Naive thymus-derived CD4-positive, alpha-beta T cell (primary cell): ENCODE measurements around the gene TIMM17A. TPM values are rescaled to one million over a fixed set of nuclear protein-coding genes. Genes with fewer than 3 reads are reported as not detected.

Experiments
- ATAC-seq: fragments of 150-1000 bp; cut with Tn5 transposase; 2 replicates; pipeline ENCODE4 v1.10.0; 2021; ENCODE audit warnings: mild to moderate bottlenecking, moderate library complexity
- CTCF ChIA-PET: fragments of 350-600 bp; sonication (Branson Sonifier 250); formaldehyde crosslinking; loops from one replicate; lab custom pipeline; 2021; ENCODE audit warnings: antibody characterized with exemption; lab: Charles Lee
- POLR2A ChIA-PET: fragments of 350-600 bp; sonication (Branson Sonifier 250); formaldehyde crosslinking; loops from one replicate; lab custom pipeline; 2021; ENCODE audit warnings: antibody characterized with exemption, inconsistent platforms; lab: Charles Lee
- DNase-seq, 9 donors: peaks; one replicate each; pipeline versions ENCODE4 v3.0.0 to v3.0.0-alpha.2; 2020 to 2022; ENCODE audit warnings: mixed read lengths in 1 of 9
- H3K27ac ChIP-seq: one replicate; pipeline ENCODE4 v1.7.0; 2013; ENCODE audit warnings: mild to moderate bottlenecking, low read depth, low read length, moderate library complexity
- H3K27me3 ChIP-seq, 2 donors: one replicate each; pipeline ENCODE4 v1.7.0; 2013; ENCODE audit warnings: low read length in 2 of 2, mild to moderate bottlenecking in 2 of 2, moderate library complexity in 2 of 2; ENCODE audit not compliant: control insufficient read depth in 2 of 2, insufficient read depth in 2 of 2
- H3K36me3 ChIP-seq, 3 experiments: 1 replicate in 2 of 3; 2 replicates in 1 of 3; pipeline ENCODE4 v1.7.0; 2013; ENCODE audit warnings: low read length in 3 of 3, mild to moderate bottlenecking in 3 of 3, moderate library complexity in 1 of 3; ENCODE audit not compliant: insufficient read depth in 3 of 3, control insufficient read depth in 2 of 3
- H3K4me1 ChIP-seq, 2 donors: one replicate each; pipeline ENCODE4 v1.7.0; 2013; ENCODE audit warnings: low read length in 2 of 2, mild to moderate bottlenecking in 2 of 2, moderate library complexity in 1 of 2; ENCODE audit not compliant: control insufficient read depth in 2 of 2, insufficient read depth in 2 of 2
- H3K4me3 ChIP-seq: 2 replicates; pipeline ENCODE4 v1.7.0; 2013; ENCODE audit warnings: mild to moderate bottlenecking, low read length
- H3K9me3 ChIP-seq, 3 experiments: 1 replicate in 2 of 3; 2 replicates in 1 of 3; pipeline ENCODE4 v1.7.0; 2013; ENCODE audit warnings: low read length in 3 of 3; ENCODE audit not compliant: control insufficient read depth in 2 of 3
- H3K27ac Mint-ChIP-seq, 9 donors: one replicate each; pipeline ENCODE4 v1.8.0; 2020 to 2022; ENCODE audit warnings: mixed read lengths in 9 of 9, mild to moderate bottlenecking in 8 of 9, moderate library complexity in 5 of 9, inconsistent platforms in 2 of 9
- H3K27me3 Mint-ChIP-seq, 5 donors: one replicate each; pipeline ENCODE4 v1.8.0; 2021 to 2022; ENCODE audit warnings: mixed read lengths in 5 of 5, mild to moderate bottlenecking in 1 of 5
- H3K36me3 Mint-ChIP-seq, 5 donors: one replicate each; pipeline ENCODE4 v1.8.0; 2020 to 2022; ENCODE audit warnings: mixed read lengths in 5 of 5, mild to moderate bottlenecking in 3 of 5, inconsistent platforms in 1 of 5
- H3K4me1 Mint-ChIP-seq, 7 donors: one replicate each; pipeline ENCODE4 v1.8.0; 2020 to 2022; ENCODE audit warnings: mixed read lengths in 7 of 7, mild to moderate bottlenecking in 3 of 7, inconsistent platforms in 1 of 7
- H3K4me3 Mint-ChIP-seq, 10 donors: one replicate each; pipeline ENCODE4 v1.8.0; 2020 to 2022; ENCODE audit warnings: mild to moderate bottlenecking in 10 of 10, mixed read lengths in 10 of 10, moderate library complexity in 6 of 10, inconsistent platforms in 2 of 10
- H3K9me3 Mint-ChIP-seq, 11 donors: one replicate each; pipeline ENCODE4 v1.8.0; 2020 to 2022; ENCODE audit warnings: mixed read lengths in 11 of 11, mild to moderate bottlenecking in 4 of 11, inconsistent platforms in 1 of 11, moderate library complexity in 1 of 11
- intact Hi-C, 2 donors: fragments of 100-400 bp; cut with micrococcal nuclease; formaldehyde crosslinking; loops; one replicate each; pipeline ENCODE4 v1.15.1; 2023
- polyA plus RNA-seq, 2 donors: library from polyadenylated mRNA; unstranded; fragments of 300-500 nt; fragmentation: Illumina TruSeq; gene quantifications; one replicate each; pipeline ENCODE4 v1.2.3, GENCODE V29; 2021
- total RNA-seq, 6 experiments: library from RNA in 5 of 6; stranded (reverse) in 5 of 6; gene quantifications; 1 replicate in 5 of 6; 2 replicates in 1 of 6; pipeline ENCODE4 v1.2.3 and lab custom pipeline; 2021 to 2026

The TIMM17A gene
- total and polyA plus RNA-seq, 7 experiments from 2014 or later, result 20.6 to 58.4 (median 29.8) TPM

- peaks cover 0 to 2% (median 0%) of the 10 kb centered on the region in 11 donors for H3K9me3 Mint-ChIP-seq
- peaks cover 0 to 2% (median 0%) of the 10 kb centered on the region in 7 donors for H3K4me1 Mint-ChIP-seq
- DNase-seq (no peak), ATAC-seq (no peak)
- H3K9me3 ChIP-seq, result no peaks in the 10 kb centered on the region
- no peak overlapping the region for H3K4me3 Mint-ChIP-seq
- H3K27me3 Mint-ChIP-seq, result no peaks in the 10 kb centered on the region
- ChIA-PET CTCF (no interaction called here), POLR2A (no interaction called here)
- H3K4me3 ChIP-seq, result no peak overlapping the region
- H3K36me3 ChIP-seq, result peaks cover 0 to 72% (median 0%) of the 10 kb centered on the region in 3 experiments
- no peaks in the 10 kb centered on the region for H3K4me1 ChIP-seq
- H3K27ac Mint-ChIP-seq, result no peak overlapping the region
- H3K27me3 ChIP-seq, result no peaks in the 10 kb centered on the region
- H3K36me3 Mint-ChIP-seq, result peaks cover 8 to 43% (median 17%) of the 10 kb centered on the region in 5 donors
- H3K27ac ChIP-seq, result no peak overlapping the region
- intact Hi-C loops, result loop anchor here in 1 of 2 donors (5.0 kb wide), 1 partner anchor 313 kb away; no protein-coding TSS in a partner anchor
Measured at GRCh38 chr1:202004711-202005110, 49.4 kb downstream of the TIMM17A start.

GRCh38 chr1:202005958-202006357, 50.7 kb downstream of the TIMM17A start:
- H3K36me3 ChIP-seq, result peaks cover 0 to 60% (median 0%) of the 10 kb centered on the region in 3 experiments
- DNase-seq, result no peak
- H3K27ac ChIP-seq, result no peak overlapping the region
- Mint-ChIP-seq H3K27me3 (no peaks in the 10 kb centered on the region), H3K27ac (no peak overlapping the region), H3K4me1 (peaks cover 0 to 2% (median 0%) of the 10 kb centered on the region in 7 donors), H3K36me3 (peaks cover 7 to 38% (median 12%) of the 10 kb centered on the region in 5 donors), H3K4me3 (no peak overlapping the region), H3K9me3 (peaks cover 0 to 2% (median 0%) of the 10 kb centered on the region in 11 donors)
- no peaks in the 10 kb centered on the region for H3K4me1 ChIP-seq
- no peak overlapping the region for H3K4me3 ChIP-seq
- intact Hi-C loops, result loop anchor here in 1 of 2 donors (5.0 kb wide), 1 partner anchor 311 kb away; no protein-coding TSS in a partner anchor
- CTCF ChIA-PET, result no interaction called here
- no peaks in the 10 kb centered on the region for H3K27me3 ChIP-seq
- POLR2A ChIA-PET, result no interaction called here
- no peak for ATAC-seq
- no peaks in the 10 kb centered on the region for H3K9me3 ChIP-seq

- CTCF ChIA-PET, result interaction anchor here (0.5 to 1.1 kb wide), 4 partner anchors 12 to 1694 kb away, joined by 3 to 4 read pairs (median 3); no protein-coding TSS in a partner anchor
- DNase-seq, result no peak
- H3K36me3 ChIP-seq, result peaks cover 0 to 50% (median 0%) of the 10 kb centered on the region in 3 experiments
- intact Hi-C loops, result loop anchor here in 1 of 2 donors (5.0 kb wide), 1 partner anchor 310 kb away; no protein-coding TSS in a partner anchor
- H3K27me3 Mint-ChIP-seq, result no peaks in the 10 kb centered on the region
- peak overlapping the region in 1 of 9 donors; percentile 55 for H3K27ac Mint-ChIP-seq
- H3K27ac ChIP-seq, result no peak overlapping the region
- H3K4me1 Mint-ChIP-seq, result peaks cover 0 to 2% (median 0%) of the 10 kb centered on the region in 7 donors
- H3K27me3 ChIP-seq, result no peaks in the 10 kb centered on the region
- H3K9me3 ChIP-seq, result no peaks in the 10 kb centered on the region
- peaks cover 7 to 34% (median 12%) of the 10 kb centered on the region in 5 donors for H3K36me3 Mint-ChIP-seq
- no peaks in the 10 kb centered on the region for H3K4me1 ChIP-seq
- POLR2A ChIA-PET, result no interaction called here
- no peak overlapping the region for H3K4me3 Mint-ChIP-seq
- H3K9me3 Mint-ChIP-seq, result peaks cover 0 to 2% (median 0%) of the 10 kb centered on the region in 11 donors
- H3K4me3 ChIP-seq, result no peak overlapping the region
- no peak for ATAC-seq
Measured at GRCh38 chr1:202007304-202007703, 52.0 kb downstream of the TIMM17A start.

GRCh38 chr1:202007805-202008489, 52.6 kb downstream of the TIMM17A start:
- no peaks in the 10 kb centered on the region for H3K4me1 ChIP-seq
- Mint-ChIP-seq H3K9me3 (peaks cover 0 to 2% (median 0%) of the 10 kb centered on the region in 11 donors), H3K27ac (peak overlapping the region in 1 of 9 donors; percentile 62), H3K36me3 (peaks cover 4 to 29% (median 12%) of the 10 kb centered on the region in 5 donors), H3K27me3 (no peaks in the 10 kb centered on the region), H3K4me1 (peaks cover 0 to 2% (median 0%) of the 10 kb centered on the region in 7 donors), H3K4me3 (no peak overlapping the region)
- ChIA-PET POLR2A (no interaction called here), CTCF (interaction anchor here (0.5 to 1.1 kb wide), 3 partner anchors 13 to 457 kb away, joined by 3 to 4 read pairs (median 3); no protein-coding TSS in a partner anchor)
- H3K4me3 ChIP-seq, result no peak overlapping the region
- intact Hi-C loops, result loop anchor here in 1 of 2 donors (5.0 kb wide), 1 partner anchor 309 kb away; no protein-coding TSS in a partner anchor
- no peaks in the 10 kb centered on the region for H3K9me3 ChIP-seq
- DNase-seq (no peak), ATAC-seq (no peak)
- no peak overlapping the region for H3K27ac ChIP-seq
- H3K36me3 ChIP-seq, result peaks cover 0 to 43% (median 0%) of the 10 kb centered on the region in 3 experiments
- H3K27me3 ChIP-seq, result no peaks in the 10 kb centered on the region

- ChIA-PET POLR2A (no interaction called here), CTCF (interaction anchor here (0.6 to 1.3 kb wide), 4 partner anchors 9 to 270 kb away, joined by 3 to 5 read pairs (median 4); no protein-coding TSS in a partner anchor)
- peaks cover 0 to 2% (median 0%) of the 10 kb centered on the region in 7 donors for H3K4me1 Mint-ChIP-seq
- no peak overlapping the region for H3K4me3 Mint-ChIP-seq
- intact Hi-C loops, result loop anchor here (1.0 to 5.0 kb wide), 2 partner anchors 126 to 308 kb away; no protein-coding TSS in a partner anchor
- Histone ChIP-seq H3K27ac (no peak overlapping the region), H3K4me1 (no peaks in the 10 kb centered on the region), H3K4me3 (no peak overlapping the region), H3K9me3 (no peaks in the 10 kb centered on the region), H3K36me3 (peaks cover 0 to 27% (median 0%) of the 10 kb centered on the region in 3 experiments), H3K27me3 (no peaks in the 10 kb centered on the region)
- H3K9me3 Mint-ChIP-seq, result peaks cover 0 to 2% (median 0%) of the 10 kb centered on the region in 11 donors
- ATAC-seq, result peak; percentile 85
- H3K27me3 Mint-ChIP-seq, result no peaks in the 10 kb centered on the region
- DNase-seq, result peak; percentile 11 to 69 (median 41)
- H3K36me3 Mint-ChIP-seq, result peaks cover 1 to 16% (median 10%) of the 10 kb centered on the region in 5 donors
- H3K27ac Mint-ChIP-seq, result no peak overlapping the region
Measured at GRCh38 chr1:202009326-202010179, 54.2 kb downstream of the TIMM17A start.
